Measurements from ENCODE around the gene STON2. TPM values are rescaled to one million over a fixed set of nuclear protein-coding genes. Genes with fewer than 3 reads are reported as not detected.

The STON2 gene
- total RNA-seq, 1 donor from 2014 or later, result not detected

DNA sequence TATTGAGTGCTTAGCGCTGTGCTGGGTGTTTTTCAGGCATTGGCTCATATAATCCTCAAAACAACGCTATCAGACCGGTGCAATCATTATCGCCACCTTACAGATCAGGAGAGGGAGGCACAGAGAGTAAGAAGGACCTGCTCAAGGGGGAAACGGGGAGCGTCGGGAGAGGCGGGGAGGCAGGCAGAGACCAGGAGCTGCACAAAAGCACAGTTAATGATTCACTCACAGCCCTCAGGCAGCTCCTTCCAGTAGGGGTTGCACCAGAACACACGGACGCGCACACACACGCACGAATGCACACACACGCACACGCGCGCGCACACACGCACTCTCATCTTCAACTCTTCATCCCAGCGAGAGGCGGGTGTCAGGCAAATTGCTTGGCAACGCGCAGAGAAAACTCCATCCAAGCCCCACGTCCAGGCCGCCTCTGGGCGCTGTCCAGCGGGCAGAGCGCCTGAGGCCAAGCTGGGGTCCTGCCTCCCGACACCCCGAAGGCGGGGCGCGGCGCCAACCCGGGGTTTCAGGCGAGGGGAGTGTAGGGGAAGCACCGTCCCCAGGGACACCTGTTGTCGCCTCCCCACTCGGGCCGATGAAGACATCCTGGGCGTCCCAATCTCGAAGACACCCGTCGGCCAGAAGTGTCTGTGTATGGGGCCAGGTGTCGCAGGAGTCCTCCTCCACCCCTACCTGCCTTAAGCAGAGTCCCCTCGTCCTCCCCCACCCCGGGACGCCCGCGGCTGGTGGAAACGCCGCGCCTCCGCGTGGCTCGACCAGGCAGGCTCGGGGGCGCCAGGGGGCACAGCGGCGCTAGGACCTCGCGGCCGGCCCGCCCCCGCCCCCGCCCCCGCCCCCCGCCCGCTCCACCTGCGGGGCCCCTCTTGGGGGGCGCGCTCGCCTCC, 35.5 kb upstream of the STON2 start:
- no peak overlapping the region for H3K27ac Mint-ChIP-seq
- DNase-seq (peak; percentile 22), ATAC-seq (ENCODE audit: low read depth) (peak; percentile 61)
- ChIA-PET CTCF (no interaction called here), POLR2A (interaction anchor here (1.4 kb wide), 1 partner anchor 217 kb away, joined by 3 read pairs; no protein-coding TSS in a partner anchor)
- peaks cover 62% of the 10 kb centered on the region for H3K27me3 Mint-ChIP-seq
- TF ChIP-seq, protein P1, sequence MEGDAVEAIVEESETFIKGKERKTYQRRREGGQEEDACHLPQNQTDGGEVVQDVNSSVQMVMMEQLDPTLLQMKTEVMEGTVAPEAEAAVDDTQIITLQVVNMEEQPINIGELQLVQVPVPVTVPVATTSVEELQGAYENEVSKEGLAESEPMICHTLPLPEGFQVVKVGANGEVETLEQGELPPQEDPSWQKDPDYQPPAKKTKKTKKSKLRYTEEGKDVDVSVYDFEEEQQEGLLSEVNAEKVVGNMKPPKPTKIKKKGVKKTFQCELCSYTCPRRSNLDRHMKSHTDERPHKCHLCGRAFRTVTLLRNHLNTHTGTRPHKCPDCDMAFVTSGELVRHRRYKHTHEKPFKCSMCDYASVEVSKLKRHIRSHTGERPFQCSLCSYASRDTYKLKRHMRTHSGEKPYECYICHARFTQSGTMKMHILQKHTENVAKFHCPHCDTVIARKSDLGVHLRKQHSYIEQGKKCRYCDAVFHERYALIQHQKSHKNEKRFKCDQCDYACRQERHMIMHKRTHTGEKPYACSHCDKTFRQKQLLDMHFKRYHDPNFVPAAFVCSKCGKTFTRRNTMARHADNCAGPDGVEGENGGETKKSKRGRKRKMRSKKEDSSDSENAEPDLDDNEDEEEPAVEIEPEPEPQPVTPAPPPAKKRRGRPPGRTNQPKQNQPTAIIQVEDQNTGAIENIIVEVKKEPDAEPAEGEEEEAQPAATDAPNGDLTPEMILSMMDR (IDR thresholded peaks at IDR 0.05), result no peak
- peak overlapping the region; percentile 78 for H3K4me3 Mint-ChIP-seq
- peaks cover 13% of the 10 kb centered on the region for H3K4me1 Mint-ChIP-seq
- H3K9me3 Mint-ChIP-seq, result no peaks in the 10 kb centered on the region
- intact Hi-C loops (cut with micrococcal nuclease), result no loop called here
- H3K36me3 Mint-ChIP-seq (ENCODE audit: low read depth), result no peaks in the 10 kb centered on the region

DNA sequence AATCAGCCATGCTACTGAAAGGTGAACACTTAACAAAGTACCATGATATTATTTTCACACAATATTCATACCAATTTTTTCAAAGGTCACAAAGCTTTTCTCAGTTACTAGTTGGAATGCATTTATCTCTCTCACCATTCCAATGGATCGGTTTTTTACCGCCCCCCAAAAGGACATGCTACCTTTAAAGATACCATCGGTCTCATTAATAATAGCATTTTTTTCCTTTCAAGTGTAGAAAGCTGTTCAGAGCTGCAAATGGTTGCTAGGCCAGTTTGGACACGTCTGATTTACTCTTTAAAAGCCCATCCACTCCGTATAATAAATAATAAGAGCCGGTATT, 34.9 kb upstream of the STON2 start:
- TF ChIP-seq, protein P1 (IDR thresholded peaks at IDR 0.05), result no peak
- ChIA-PET POLR2A (interaction anchor here (1.4 kb wide), 1 partner anchor 216 kb away, joined by 3 read pairs; no protein-coding TSS in a partner anchor), CTCF (no interaction called here)
- ATAC-seq (ENCODE audit: low read depth) (no peak), DNase-seq (no peak)
- no peaks in the 10 kb centered on the region for H3K9me3 Mint-ChIP-seq
- peaks cover 13% of the 10 kb centered on the region for H3K4me1 Mint-ChIP-seq
- peak overlapping the region; percentile 78 for H3K4me3 Mint-ChIP-seq
- H3K27ac Mint-ChIP-seq, result no peak overlapping the region
- intact Hi-C loops (cut with micrococcal nuclease), result no loop called here
- H3K27me3 Mint-ChIP-seq, result peaks cover 62% of the 10 kb centered on the region
- no peaks in the 10 kb centered on the region for H3K36me3 Mint-ChIP-seq (ENCODE audit: low read depth)

DNA sequence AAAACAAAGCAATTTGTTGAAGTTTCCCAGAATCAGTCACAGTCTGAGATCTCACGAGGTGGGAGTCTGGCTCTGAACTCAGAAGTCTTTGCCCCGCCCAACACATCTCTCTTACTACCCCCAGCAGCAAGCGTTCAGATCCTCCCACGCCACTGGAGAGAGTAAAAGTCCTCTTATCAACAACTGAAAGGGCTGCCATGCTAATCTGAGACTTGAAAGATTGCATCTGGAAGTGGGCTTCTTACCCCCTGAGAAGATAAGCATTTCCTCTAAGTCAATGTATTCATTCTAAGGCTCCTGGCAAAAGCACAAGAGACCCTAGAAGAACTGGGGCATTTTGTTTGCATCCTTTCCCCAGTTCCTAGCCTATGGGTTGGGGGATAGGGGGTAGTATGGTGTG, 34.1 kb upstream of the STON2 start:
- no peaks in the 10 kb centered on the region for H3K9me3 Mint-ChIP-seq
- ChIA-PET CTCF (no interaction called here), POLR2A (no interaction called here)
- H3K4me1 Mint-ChIP-seq, result peaks cover 13% of the 10 kb centered on the region
- no peak overlapping the region for H3K27ac Mint-ChIP-seq
- no peak for DNase-seq
- no peak for ATAC-seq (ENCODE audit: low read depth)
- H3K27me3 Mint-ChIP-seq, result peaks cover 65% of the 10 kb centered on the region
- H3K36me3 Mint-ChIP-seq (ENCODE audit: low read depth), result no peaks in the 10 kb centered on the region
- intact Hi-C loops (cut with micrococcal nuclease), result no loop called here
- no peak overlapping the region for H3K4me3 Mint-ChIP-seq
- TF ChIP-seq, protein P1 (IDR thresholded peaks at IDR 0.05), result no peak

GRCh38 chr14:81433378-81433777, 33.3 kb upstream of the STON2 start:
- ChIA-PET CTCF (no interaction called here), POLR2A (no interaction called here)
- DNase-seq, result no peak
- intact Hi-C loops (cut with micrococcal nuclease), result no loop called here
- Mint-ChIP-seq H3K4me1 (peaks cover 13% of the 10 kb centered on the region), H3K27ac (no peak overlapping the region), H3K27me3 (peaks cover 61% of the 10 kb centered on the region), H3K9me3 (no peaks in the 10 kb centered on the region), H3K4me3 (no peak overlapping the region), H3K36me3 (ENCODE audit: low read depth) (no peaks in the 10 kb centered on the region)
- ATAC-seq (ENCODE audit: low read depth), result no peak
- TF ChIP-seq, protein P1 (IDR thresholded peaks at IDR 0.05), result no peak

DNA sequence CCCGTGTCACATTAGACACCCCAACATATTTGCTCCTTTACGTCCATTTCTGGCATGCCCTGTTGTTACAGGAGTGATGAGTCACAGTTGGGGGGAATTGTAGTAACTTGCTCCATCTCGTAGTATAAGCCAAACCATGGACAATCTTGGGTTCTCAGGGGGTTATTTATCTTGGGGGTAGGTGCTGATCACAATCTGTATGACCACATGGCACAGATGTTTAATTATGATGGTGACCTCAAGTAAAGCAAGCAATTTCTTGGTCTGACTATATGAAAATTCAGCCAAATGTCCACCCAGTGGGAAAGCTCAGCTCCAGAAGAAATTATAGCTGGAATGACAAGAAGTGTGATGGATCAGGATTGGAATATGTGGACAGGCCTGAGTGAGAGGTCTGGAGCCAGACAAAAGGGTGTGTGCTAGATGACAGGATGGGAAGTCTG, 32.1 kb upstream of the STON2 start:
- ChIA-PET POLR2A (no interaction called here), CTCF (no interaction called here)
- ATAC-seq (ENCODE audit: low read depth) (no peak), DNase-seq (no peak)
- peaks cover 12% of the 10 kb centered on the region for H3K4me1 Mint-ChIP-seq
- H3K27me3 Mint-ChIP-seq, result peaks cover 60% of the 10 kb centered on the region
- H3K9me3 Mint-ChIP-seq, result no peaks in the 10 kb centered on the region
- no peaks in the 10 kb centered on the region for H3K36me3 Mint-ChIP-seq (ENCODE audit: low read depth)
- H3K27ac Mint-ChIP-seq, result no peak overlapping the region
- no peak overlapping the region for H3K4me3 Mint-ChIP-seq
- intact Hi-C loops (cut with micrococcal nuclease), result no loop called here
- TF ChIP-seq, protein P1 (IDR thresholded peaks at IDR 0.05), result no peak

Measured in activated B cell treated with CpG ODN at 0.5 μM for 24 hours (primary cell).